ENCODE results near the gene HOXD13. TPM values are rescaled to one million over a fixed set of nuclear protein-coding genes. Genes with fewer than 3 reads are reported as not detected.

The HOXD13 gene
- total and polyA plus RNA-seq, 11 donors = not detected

DNA sequence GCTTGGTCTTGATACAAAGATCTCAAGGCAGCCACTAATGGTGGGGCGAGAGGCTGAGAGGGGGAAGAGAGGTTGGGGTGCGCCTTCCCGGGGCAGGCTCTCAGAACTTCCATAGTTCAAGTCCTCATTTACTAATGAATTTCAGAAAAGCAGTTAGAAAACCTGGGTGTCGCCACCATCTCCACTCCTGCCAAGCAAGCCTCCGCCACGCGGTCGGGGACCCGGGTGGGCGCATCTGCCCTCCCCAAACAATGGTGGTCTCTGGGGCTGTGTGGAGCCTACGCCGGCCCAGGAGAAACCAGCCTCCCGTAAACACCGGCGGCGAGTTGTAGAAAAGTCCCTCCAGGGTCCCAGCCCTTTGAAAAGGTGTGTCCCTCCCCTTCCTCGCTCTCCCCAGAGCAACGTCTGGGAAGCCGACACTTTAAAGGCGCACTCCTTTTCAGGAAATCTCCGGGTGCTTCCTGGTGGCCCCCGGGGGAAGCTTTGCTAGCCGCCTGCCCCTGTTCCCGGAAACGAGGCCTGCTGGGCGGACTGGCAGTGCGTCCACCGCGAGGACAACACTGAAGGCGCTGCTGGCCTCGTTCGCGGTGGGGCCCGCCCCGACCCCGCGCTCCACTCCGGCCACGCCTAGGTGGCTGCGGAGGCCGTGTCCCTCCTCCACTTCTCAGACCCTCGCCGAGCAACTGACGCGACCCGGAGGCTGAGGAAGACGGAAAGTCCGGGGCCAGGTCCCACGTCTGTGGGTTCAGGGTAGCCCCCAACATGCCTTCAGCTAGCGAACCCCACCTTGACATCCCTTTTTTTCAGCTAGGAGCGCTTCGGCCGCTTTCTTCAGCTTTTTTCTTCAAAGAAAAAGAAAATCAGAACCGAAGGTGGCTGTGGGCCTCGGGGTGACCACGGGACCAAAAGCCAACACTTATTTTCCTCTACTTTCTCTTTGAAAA, 25.6 kb upstream of the HOXD13 start:
- Histone ChIP-seq H3K4me3 (peak overlapping the region in 9 of 12 donors; percentile 13 to 43 (median 29)), H3K9me3 (no peaks in the 10 kb centered on the region), H3K4me1 (peaks cover 0 to 26% (median 7%) of the 10 kb centered on the region in 12 donors), H3K27me3 (peaks cover 48 to 100% (median 65%) of the 10 kb centered on the region in 9 donors), H3K27ac (no peak overlapping the region), H3K36me3 (no peaks in the 10 kb centered on the region)
- ATAC-seq (no peak), DNase-seq (no peak)
- intact Hi-C loops (cut with DNase I) = no loop called here
- WGBS, 4 donors = 33 to 45% (median 34%) methylated on average over 54 to 56 of the region's 56 CpGs
- TF ChIP-seq POLR2A (IDR thresholded peaks at IDR 0.05) = no peak
- TF ChIP-seq, protein P1, sequence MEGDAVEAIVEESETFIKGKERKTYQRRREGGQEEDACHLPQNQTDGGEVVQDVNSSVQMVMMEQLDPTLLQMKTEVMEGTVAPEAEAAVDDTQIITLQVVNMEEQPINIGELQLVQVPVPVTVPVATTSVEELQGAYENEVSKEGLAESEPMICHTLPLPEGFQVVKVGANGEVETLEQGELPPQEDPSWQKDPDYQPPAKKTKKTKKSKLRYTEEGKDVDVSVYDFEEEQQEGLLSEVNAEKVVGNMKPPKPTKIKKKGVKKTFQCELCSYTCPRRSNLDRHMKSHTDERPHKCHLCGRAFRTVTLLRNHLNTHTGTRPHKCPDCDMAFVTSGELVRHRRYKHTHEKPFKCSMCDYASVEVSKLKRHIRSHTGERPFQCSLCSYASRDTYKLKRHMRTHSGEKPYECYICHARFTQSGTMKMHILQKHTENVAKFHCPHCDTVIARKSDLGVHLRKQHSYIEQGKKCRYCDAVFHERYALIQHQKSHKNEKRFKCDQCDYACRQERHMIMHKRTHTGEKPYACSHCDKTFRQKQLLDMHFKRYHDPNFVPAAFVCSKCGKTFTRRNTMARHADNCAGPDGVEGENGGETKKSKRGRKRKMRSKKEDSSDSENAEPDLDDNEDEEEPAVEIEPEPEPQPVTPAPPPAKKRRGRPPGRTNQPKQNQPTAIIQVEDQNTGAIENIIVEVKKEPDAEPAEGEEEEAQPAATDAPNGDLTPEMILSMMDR (IDR thresholded peaks at IDR 0.05) = no peak

DNA sequence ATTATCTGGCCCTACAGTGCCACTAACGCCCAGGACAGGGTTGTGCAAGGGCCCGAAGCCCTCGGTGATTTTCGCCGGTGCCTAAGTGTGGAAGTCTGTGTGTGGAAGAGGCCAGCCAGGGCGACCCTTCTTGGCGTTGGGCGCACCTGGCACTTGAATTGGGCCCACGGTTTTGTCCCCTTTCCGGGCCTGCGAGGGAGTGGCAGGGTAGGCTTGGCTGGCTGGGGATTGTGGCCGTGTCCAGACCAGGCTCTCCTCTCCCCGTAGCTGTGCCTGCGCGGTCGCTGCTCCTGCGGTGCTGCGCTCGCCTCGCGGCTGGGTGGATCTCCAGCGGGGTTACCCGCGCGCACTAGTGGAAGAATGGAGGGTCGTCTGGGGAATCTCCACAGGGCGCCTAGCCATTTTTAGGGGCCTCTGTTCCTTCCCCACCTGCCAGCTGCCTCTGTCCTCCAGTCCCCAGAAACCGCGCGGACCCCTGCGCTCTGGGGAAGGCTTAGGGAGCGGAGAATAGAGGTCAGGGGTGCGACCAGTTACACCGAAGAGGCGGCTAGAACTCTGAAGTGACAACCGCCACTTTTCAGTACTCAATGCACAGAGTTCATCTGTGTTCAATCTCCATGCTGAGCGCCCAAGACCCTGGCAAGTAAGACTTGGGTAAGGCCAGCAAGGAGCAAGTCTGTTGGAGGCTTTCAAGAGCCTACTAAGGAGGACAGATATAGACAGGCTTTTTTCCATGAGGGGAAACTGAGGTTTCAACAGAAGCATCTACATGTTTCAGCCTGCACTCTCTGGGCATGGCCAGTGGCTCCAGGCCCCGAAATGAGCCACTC, 24.7 kb upstream of the HOXD13 start:
- Histone ChIP-seq H3K4me1 (peaks cover 0 to 28% (median 7%) of the 10 kb centered on the region in 12 donors), H3K4me3 (peak overlapping the region in 9 of 12 donors; percentile 13 to 43 (median 29)), H3K27me3 (peaks cover 56 to 100% (median 74%) of the 10 kb centered on the region in 9 donors), H3K27ac (no peak overlapping the region), H3K9me3 (no peaks in the 10 kb centered on the region), H3K36me3 (no peaks in the 10 kb centered on the region)
- WGBS, 4 donors = 19 to 32% (median 23%) methylated on average over 14 to 38 of the region's 38 CpGs
- intact Hi-C loops (cut with DNase I) = no loop called here
- TF ChIP-seq POLR2A (IDR thresholded peaks at IDR 0.05) = no peak
- ATAC-seq (peak in 3 of 4 donors; percentile 40 to 62 (median 58)), DNase-seq (no peak)

DNA sequence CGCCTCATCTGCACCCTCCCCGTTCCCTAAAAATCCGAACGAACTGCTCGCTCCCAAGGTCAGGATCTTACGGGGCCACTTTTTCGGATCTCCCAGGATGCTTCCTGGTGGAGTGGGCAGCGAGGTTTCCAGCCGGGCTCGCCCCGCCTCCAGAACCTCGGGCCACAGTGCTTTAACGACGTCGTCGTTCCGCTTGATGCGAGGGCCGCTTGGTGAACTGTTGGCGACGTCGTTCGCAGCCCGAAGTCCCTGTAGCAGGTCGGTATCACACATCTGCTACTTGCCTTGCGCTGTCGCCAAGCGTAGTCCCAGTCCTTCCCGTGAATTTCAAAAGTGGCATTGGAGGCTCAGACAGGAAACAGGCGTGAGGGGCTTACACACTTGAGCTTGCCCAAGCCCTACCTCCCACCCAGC, 24.1 kb upstream of the HOXD13 start:
- peak overlapping the region in 1 of 12 donors; percentile 1 for H3K4me3 ChIP-seq

More for the DNA sequence above, 24.1 kb upstream of the HOXD13 start:
- H3K4me1 ChIP-seq = peaks cover 0 to 35% (median 7%) of the 10 kb centered on the region in 12 donors
- no peaks in the 10 kb centered on the region for H3K9me3 ChIP-seq
- no peaks in the 10 kb centered on the region for H3K36me3 ChIP-seq
- no peak for ATAC-seq
- peaks cover 62 to 100% (median 80%) of the 10 kb centered on the region in 9 donors for H3K27me3 ChIP-seq
- DNase-seq = no peak
- 10 to 15% (median 13%) methylated on average over 24 to 30 of the region's 30 CpGs for WGBS, 4 donors
- no peak overlapping the region for H3K27ac ChIP-seq
- intact Hi-C loops (cut with DNase I) = no loop called here
- no peak for TF ChIP-seq POLR2A (IDR thresholded peaks at IDR 0.05)
- TF ChIP-seq, protein P1 (IDR thresholded peaks at IDR 0.05) = no peak
